Fibroblast of lung (primary cell): ENCODE data around the gene LDLRAD3. TPM values are rescaled to one million over a fixed set of nuclear protein-coding genes. Genes with fewer than 3 reads are reported as not detected.
A peak's percentile ranks its signal among the peaks of the same experiment; 100 is the strongest.

Source experiments
- DNase-seq, 2 donors: peaks; one replicate each; pipeline versions ENCODE4 v3.0.0 to v3.0.0-alpha.2; 2010; ENCODE audit warnings: low read depth in 2 of 2
- H2AFZ ChIP-seq: 2 replicates; pipeline ENCODE4 v1.5.1; 2012; ENCODE audit warnings: low read length, control low read depth, inconsistent platforms
- H3K27ac ChIP-seq: 2 replicates; pipeline ENCODE4 v1.5.1; 2011; ENCODE audit warnings: low read length, control low read depth; ENCODE audit not compliant: insufficient read depth
- H3K27me3 ChIP-seq: 2 replicates; pipeline ENCODE4 v1.5.1; 2011; ENCODE audit warnings: mild to moderate bottlenecking, low read length; ENCODE audit not compliant: control insufficient read depth, insufficient read depth
- H3K36me3 ChIP-seq: 2 replicates; pipeline ENCODE4 v1.5.1; 2011; ENCODE audit warnings: low read length; ENCODE audit not compliant: control insufficient read depth, insufficient read depth
- H3K4me1 ChIP-seq: 2 replicates; pipeline ENCODE4 v1.5.1; 2011; ENCODE audit warnings: low read length; ENCODE audit not compliant: control insufficient read depth, insufficient read depth; ENCODE audit errors: extremely low read depth
- H3K4me2 ChIP-seq: 2 replicates; pipeline ENCODE4 v1.5.1; 2011; ENCODE audit warnings: low read length, control low read depth; ENCODE audit not compliant: insufficient read depth; ENCODE audit errors: extremely low read depth
- H3K4me3 ChIP-seq, 4 experiments: fragments of 200-600 bp in 1 of 4; sonication (generic) in 1 of 4; replicated peaks in 1 of 4; 2 replicates each; pipeline ENCODE4 v1.5.1; 2011 to 2016; ENCODE audit warnings: low read length in 4 of 4, low read depth in 3 of 4, mild to moderate bottlenecking in 3 of 4, control low read depth in 2 of 4, inconsistent platforms in 1 of 4, mixed read lengths in 1 of 4; ENCODE audit not compliant: insufficient read depth in 1 of 4; ENCODE audit errors: control extremely low read depth in 1 of 4
- H3K79me2 ChIP-seq: 2 replicates; pipeline ENCODE4 v1.5.1; 2012; ENCODE audit warnings: mild to moderate bottlenecking, low read length, inconsistent platforms; ENCODE audit not compliant: control insufficient read depth, insufficient read depth
- H3K9ac ChIP-seq: 2 replicates; pipeline ENCODE4 v1.5.1; 2011; ENCODE audit warnings: mild to moderate bottlenecking, low read length, control low read depth; ENCODE audit not compliant: insufficient read depth
- H3K9me3 ChIP-seq: 2 replicates; pipeline ENCODE4 v1.5.1; 2012; ENCODE audit warnings: low read depth, low read length; ENCODE audit not compliant: control insufficient read depth, insufficient read depth
- H4K20me1 ChIP-seq: 2 replicates; pipeline ENCODE4 v1.5.1; 2011; ENCODE audit warnings: low read length; ENCODE audit not compliant: control insufficient read depth, insufficient read depth; ENCODE audit errors: extremely low read depth
- CTCF ChIP-seq, 2 donors: IDR thresholded peaks in 1 of 2; conservative IDR thresholded peaks in 1 of 2; 1 replicate in 1 of 2; 2 replicates in 1 of 2; pipeline ENCODE4 v1.5.1; 2011 to 2012; ENCODE audit warnings: low read length in 2 of 2, control low read depth in 1 of 2, inconsistent platforms in 1 of 2, low read depth in 1 of 2, mild to moderate bottlenecking in 1 of 2
- EZH2 ChIP-seq: IDR thresholded peaks from 2 replicates; pipeline ENCODE4 v1.5.1; 2012; ENCODE audit warnings: low read length, control low read depth, mild to moderate bottlenecking; ENCODE audit errors: missing control alignments
- polyA plus RNA-seq, 2 donors: library from polyadenylated mRNA; depleted of rRNA in 1 of 2; stranded (reverse) in 1 of 2; unstranded in 1 of 2; fragments of >200 nt; gene quantifications; 2 replicates each; pipeline ENCODE4 v1.2.1, GENCODE V29; 2011 to 2012; ENCODE audit warnings: missing spikeins in 1 of 2
- total RNA-seq: library from RNA; depleted of rRNA; stranded (reverse); fragments of >200 nt; gene quantifications from 2 replicates; pipeline ENCODE4 v1.2.1, GENCODE V29; 2014

The LDLRAD3 gene
- total and polyA plus RNA-seq, 2 donors (not counting 1 experiment from before 2014, with no cell fraction given) = 3.8 to 7.8 TPM

- no peaks in the 10 kb centered on the region for H3K36me3 ChIP-seq
- no peak for DNase-seq
- H3K27me3 ChIP-seq = no peaks in the 10 kb centered on the region
- no peak overlapping the region for H3K9ac ChIP-seq
- TF ChIP-seq CTCF (conservative IDR thresholded peaks at IDR 0.05 in 1 of 2, IDR thresholded peaks at IDR 0.05 in 1 of 2; ENCODE audit: low read depth in 1 of 2, low read length in 2 of 2) = no peak
- no peak for TF ChIP-seq EZH2
- no peak overlapping the region for H2AFZ ChIP-seq
- no peaks in the 10 kb centered on the region for H3K79me2 ChIP-seq
- no peaks in the 10 kb centered on the region for H4K20me1 ChIP-seq
- no peak overlapping the region for H3K4me3 ChIP-seq
- no peak overlapping the region for H3K4me2 ChIP-seq
- H3K9me3 ChIP-seq = no peaks in the 10 kb centered on the region
- no peak overlapping the region for H3K27ac ChIP-seq
- peaks cover 6% of the 10 kb centered on the region for H3K4me1 ChIP-seq
Observed at GRCh38 chr11:36094164-36094563, 150.3 kb downstream of the LDLRAD3 start.

- H3K4me1 ChIP-seq = peaks cover 6% of the 10 kb centered on the region
- peak; percentile 66 to 79 for DNase-seq
Observed at GRCh38 chr11:36095716-36096115, 151.9 kb downstream of the LDLRAD3 start.

GRCh38 chr11:36097219-36097650, 153.4 kb downstream of the LDLRAD3 start:
- Histone ChIP-seq H3K4me1 (peaks cover 2% of the 10 kb centered on the region), H3K9ac (no peak overlapping the region), H3K79me2 (no peaks in the 10 kb centered on the region), H3K4me2 (no peak overlapping the region), H2AFZ (no peak overlapping the region), H3K9me3 (no peaks in the 10 kb centered on the region), H3K4me3 (no peak overlapping the region), H3K36me3 (no peaks in the 10 kb centered on the region), H4K20me1 (no peaks in the 10 kb centered on the region), H3K27ac (no peak overlapping the region), H3K27me3 (no peaks in the 10 kb centered on the region)
- no peak for DNase-seq
- TF ChIP-seq EZH2 (no peak), CTCF (conservative IDR thresholded peaks at IDR 0.05 in 1 of 2, IDR thresholded peaks at IDR 0.05 in 1 of 2; ENCODE audit: low read depth in 1 of 2, low read length in 2 of 2) (no peak)

More at GRCh38 chr11:36095716-36096115, 151.9 kb downstream of the LDLRAD3 start:
- H3K9ac ChIP-seq = no peak overlapping the region
- no peak overlapping the region for H3K4me2 ChIP-seq
- H4K20me1 ChIP-seq = no peaks in the 10 kb centered on the region
- H3K9me3 ChIP-seq = no peaks in the 10 kb centered on the region
- no peaks in the 10 kb centered on the region for H3K36me3 ChIP-seq
- no peak overlapping the region for H3K27ac ChIP-seq
- TF ChIP-seq CTCF (conservative IDR thresholded peaks at IDR 0.05 in 1 of 2, IDR thresholded peaks at IDR 0.05 in 1 of 2; ENCODE audit: low read depth in 1 of 2, low read length in 2 of 2) (no peak), EZH2 (no peak)
- no peak overlapping the region for H3K4me3 ChIP-seq
- H3K79me2 ChIP-seq = no peaks in the 10 kb centered on the region
- no peaks in the 10 kb centered on the region for H3K27me3 ChIP-seq
- no peak overlapping the region for H2AFZ ChIP-seq
